GM12891 (cell line): ENCODE results near the gene PRXL2A.
A peak's percentile ranks its signal among the peaks of the same experiment; 100 is the strongest.

ENCODE experiments used
- POLR2A ChIP-seq: IDR thresholded peaks from 2 replicates; pipeline ENCODE4 v1.6.1; 2011; ENCODE audit warnings: low read depth, low read length, control low read depth
- POLR2AphosphoS5 ChIP-seq: IDR thresholded peaks from 2 replicates; pipeline ENCODE4 v1.6.1; 2011; ENCODE audit warnings: low read depth, low read length, control low read depth
- SPI1 ChIP-seq: IDR thresholded peaks from 2 replicates; pipeline ENCODE4 v1.6.1; 2011; ENCODE audit warnings: low read depth, low read length, control low read depth
- TAF1 ChIP-seq: IDR thresholded peaks from 2 replicates; pipeline ENCODE4 v1.6.1; 2011; ENCODE audit warnings: low read depth, low read length, control low read depth

DNA sequence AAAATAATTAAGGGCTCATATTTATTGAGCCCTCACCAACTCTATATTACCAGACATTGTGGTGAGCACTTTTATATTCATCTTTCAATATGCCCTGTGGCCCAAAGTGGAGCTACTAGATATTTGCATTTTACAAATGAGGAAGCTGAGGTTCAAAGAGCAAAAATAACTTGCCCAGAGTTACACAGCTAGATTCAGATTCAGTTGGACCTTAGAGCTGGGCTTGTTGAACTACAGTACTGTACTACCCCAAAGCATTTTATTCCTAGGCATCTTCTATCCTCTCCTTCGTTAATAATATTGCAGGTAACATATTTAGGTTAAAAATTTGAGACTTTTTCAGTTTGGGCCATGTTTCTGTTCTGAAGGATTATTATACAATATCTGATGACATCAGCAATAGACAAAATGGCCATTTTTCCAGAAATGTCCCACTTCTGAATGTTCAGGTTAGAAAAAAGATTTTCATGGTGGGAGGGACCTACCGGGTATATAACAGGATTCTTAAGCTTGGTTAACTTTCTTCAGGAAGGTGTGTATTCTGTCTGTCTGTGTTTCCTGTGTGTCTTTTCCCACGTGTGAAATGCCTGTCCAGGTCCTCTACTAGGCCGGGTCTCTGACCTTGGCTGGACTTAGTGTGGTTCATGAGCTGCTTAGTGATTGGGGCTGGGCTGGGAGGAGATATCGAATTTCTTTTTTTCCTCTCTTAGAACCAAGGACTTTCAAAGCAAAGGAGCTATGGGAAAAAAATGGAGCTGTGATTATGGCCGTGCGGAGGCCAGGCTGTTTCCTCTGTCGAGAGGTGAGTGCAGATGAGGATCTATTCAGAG, 13.6 kb downstream of the PRXL2A start:
- TF ChIP-seq POLR2A, result no peak
- TF ChIP-seq TAF1, result no peak
- no peak for TF ChIP-seq POLR2AphosphoS5
- peak; percentile 55 for TF ChIP-seq SPI1
